DND-41 (cell line): ENCODE results near the gene U2AF2.

Experiments
- ATAC-seq: fragments of 200-7000 bp; cut with Tn5 transposase; 3 replicates; pipeline ENCODE4 v1.9.1; 2021; ENCODE audit warnings: low read depth; ENCODE audit not compliant: insufficient read depth
- DNase-seq: peaks from one replicate; pipeline ENCODE4 v3.0.0-alpha.2; 2020
- H2AFZ ChIP-seq: 2 replicates; pipeline ENCODE4 v1.6.0; 2012; ENCODE audit warnings: low read depth, low read length
- H3K27ac ChIP-seq: 2 replicates; pipeline ENCODE4 v1.5.1; 2012; ENCODE audit warnings: low read length, inconsistent platforms
- H3K27me3 ChIP-seq: fragments of 200-600 bp; sonication (generic); 2 replicates; pipeline ENCODE4 v1.6.0; 2012; ENCODE audit warnings: low read length, mild to moderate bottlenecking, inconsistent platforms; ENCODE audit not compliant: insufficient read depth, poor library complexity
- H3K36me3 ChIP-seq: 2 replicates; pipeline ENCODE4 v1.5.1; 2012; ENCODE audit warnings: low read length, inconsistent platforms; ENCODE audit not compliant: insufficient read depth
- H3K4me1 ChIP-seq: 2 replicates; pipeline ENCODE4 v1.5.1; 2012; ENCODE audit warnings: mild to moderate bottlenecking, low read length; ENCODE audit not compliant: insufficient read depth
- H3K4me2 ChIP-seq: 2 replicates; pipeline ENCODE4 v1.6.0; 2012; ENCODE audit warnings: mild to moderate bottlenecking, moderate library complexity, low read length, inconsistent platforms; ENCODE audit not compliant: insufficient read depth
- H3K4me3 ChIP-seq, 2 experiments: fragments of 200-600 bp in 1 of 2; shearing (Covaris generic) in 1 of 2; 2 replicates each; pipeline ENCODE4 v1.5.1; 2012 to 2016; ENCODE audit warnings: inconsistent platforms in 2 of 2, low read length in 2 of 2, mild to moderate bottlenecking in 2 of 2, low read depth in 1 of 2, moderate library complexity in 1 of 2
- H3K79me2 ChIP-seq: 2 replicates; pipeline ENCODE4 v1.6.0; 2012; ENCODE audit warnings: low read length, inconsistent platforms; ENCODE audit not compliant: insufficient read depth
- H3K9ac ChIP-seq: 2 replicates; pipeline ENCODE4 v1.6.0; 2012; ENCODE audit warnings: low read depth, mild to moderate bottlenecking, inconsistent platforms, low read length, moderate library complexity
- H3K9me3 ChIP-seq: 2 replicates; pipeline ENCODE4 v1.5.1; 2012; ENCODE audit warnings: low read length, moderate library complexity, mild to moderate bottlenecking, inconsistent platforms; ENCODE audit not compliant: insufficient read depth, severe bottlenecking
- H4K20me1 ChIP-seq: 2 replicates; pipeline ENCODE4 v1.6.0; 2012; ENCODE audit warnings: low read length; ENCODE audit not compliant: insufficient read depth
- CTCF ChIP-seq: IDR thresholded peaks from 2 replicates; pipeline ENCODE4 v1.5.1; 2012; ENCODE audit warnings: borderline replicate concordance, low read length, moderate library complexity, mild to moderate bottlenecking; ENCODE audit not compliant: poor library complexity, severe bottlenecking; ENCODE audit errors: extremely low read depth
- EZH2 ChIP-seq: IDR thresholded peaks from 3 replicates; pipeline ENCODE4 v1.6.1; 2012; ENCODE audit warnings: borderline replicate concordance, low read depth, mild to moderate bottlenecking, moderate library complexity, low read length, inconsistent platforms; ENCODE audit not compliant: severe bottlenecking

Gene U2AF2

DNA sequence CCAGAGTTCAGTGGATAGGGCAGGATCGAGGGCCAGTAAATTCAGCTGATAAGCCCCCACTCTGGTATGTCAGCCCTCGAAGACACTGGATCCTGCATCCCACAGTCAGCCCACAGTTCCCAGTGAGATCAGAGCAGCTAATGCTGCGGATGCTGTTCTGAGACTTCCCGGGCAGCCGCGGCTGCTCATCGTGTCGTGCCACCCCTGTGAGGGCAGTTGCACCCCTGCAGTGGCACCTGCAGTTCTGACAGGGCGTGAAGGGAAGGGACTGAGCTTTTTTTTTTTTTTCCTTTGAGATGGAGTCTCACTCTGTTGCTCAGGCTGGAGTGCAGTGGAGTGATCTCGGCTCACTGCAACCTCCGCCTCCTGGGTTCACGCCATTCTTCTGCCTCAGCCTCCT lies 12.7 kb downstream of the U2AF2 start:
- no peak for TF ChIP-seq CTCF
- no peak for TF ChIP-seq EZH2
- Histone ChIP-seq H3K27me3 (no peaks in the 10 kb centered on the region), H3K4me3 (no peak overlapping the region), H3K79me2 (peaks cover 98% of the 10 kb centered on the region), H3K9me3 (no peaks in the 10 kb centered on the region), H2AFZ (no peak overlapping the region), H3K9ac (no peak overlapping the region), H3K4me1 (peaks cover 18% of the 10 kb centered on the region), H3K36me3 (peaks cover 96% of the 10 kb centered on the region), H4K20me1 (peaks cover 93% of the 10 kb centered on the region), H3K27ac (no peak overlapping the region), H3K4me2 (no peak overlapping the region)
- DNase-seq, result no peak
- no peak for ATAC-seq

- Histone ChIP-seq H3K36me3 (peaks cover 92% of the 10 kb centered on the region), H3K27me3 (no peaks in the 10 kb centered on the region), H3K27ac (no peak overlapping the region), H3K4me1 (peaks cover 20% of the 10 kb centered on the region), H3K9ac (no peak overlapping the region), H3K4me2 (no peak overlapping the region), H2AFZ (no peak overlapping the region), H3K79me2 (peaks cover 97% of the 10 kb centered on the region), H3K4me3 (no peak overlapping the region), H3K9me3 (no peaks in the 10 kb centered on the region), H4K20me1 (peaks cover 92% of the 10 kb centered on the region)
- no peak for TF ChIP-seq CTCF
- TF ChIP-seq EZH2, result no peak
- ATAC-seq (no peak), DNase-seq (no peak)
These were observed 13.1 kb downstream of the U2AF2 start for GRCh38 chr19:55667958-55668357.

DNA sequence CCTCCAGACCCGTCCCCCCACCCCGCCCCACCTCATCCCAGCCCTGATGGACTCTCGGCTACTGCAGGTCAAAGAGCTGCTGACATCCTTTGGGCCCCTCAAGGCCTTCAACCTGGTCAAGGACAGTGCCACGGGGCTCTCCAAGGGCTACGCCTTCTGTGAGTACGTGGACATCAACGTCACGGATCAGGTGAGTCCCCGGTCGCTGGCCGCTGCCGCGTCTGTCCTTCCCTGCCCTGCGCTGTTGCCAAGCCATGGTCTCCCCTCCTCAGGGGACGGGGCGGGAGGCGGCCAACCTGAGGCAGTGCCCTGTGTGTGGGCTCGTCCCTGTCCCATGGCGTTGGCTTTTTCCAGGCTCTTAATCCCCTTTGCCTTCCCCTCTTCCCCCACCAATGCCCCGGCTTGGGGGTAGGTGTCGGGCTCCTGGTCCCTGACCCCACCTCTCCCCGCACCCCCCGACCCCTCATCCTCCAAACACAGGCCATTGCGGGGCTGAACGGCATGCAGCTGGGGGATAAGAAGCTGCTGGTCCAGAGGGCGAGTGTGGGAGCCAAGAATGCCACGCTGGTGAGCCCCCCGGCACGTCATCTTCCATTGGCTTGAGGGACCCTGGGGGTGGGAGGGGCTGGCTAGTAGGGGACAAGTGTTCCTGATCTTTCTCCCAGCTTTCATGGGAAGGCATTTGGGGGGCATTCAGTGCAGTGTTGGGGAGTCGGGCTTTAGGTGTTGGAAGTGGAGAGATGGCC lies 13.9 kb downstream of the U2AF2 start:
- TF ChIP-seq CTCF (no peak), EZH2 (no peak)
- no peaks in the 10 kb centered on the region for H3K9me3 ChIP-seq
- peaks cover 92% of the 10 kb centered on the region for H3K36me3 ChIP-seq
- no peak overlapping the region for H3K27ac ChIP-seq
- no peak for ATAC-seq
- no peak overlapping the region for H3K9ac ChIP-seq
- H2AFZ ChIP-seq, result no peak overlapping the region
- H3K4me1 ChIP-seq, result peaks cover 28% of the 10 kb centered on the region
- H3K4me3 ChIP-seq, result no peak overlapping the region
- H3K4me2 ChIP-seq, result no peak overlapping the region
- DNase-seq, result no peak
- peaks cover 91% of the 10 kb centered on the region for H4K20me1 ChIP-seq
- no peaks in the 10 kb centered on the region for H3K27me3 ChIP-seq
- peaks cover 97% of the 10 kb centered on the region for H3K79me2 ChIP-seq
